GM18519 (cell line): ENCODE measurements around the gene SIL1.
"Not testable (repeated sequence)": the region's sequence is repeated elsewhere in the genome, so short reads cannot be mapped to it uniquely, and the experiment has no call there.

Experiments
- ATAC-seq: cut with Tn5 transposase; IDR thresholded peaks from one replicate; pipeline ENCODE4 v1.9.1; 2021; ENCODE audit warnings: mild to moderate bottlenecking, moderate library complexity; ENCODE audit not compliant: unreplicated experiment, low FRiP score

SIL1 gene

DNA sequence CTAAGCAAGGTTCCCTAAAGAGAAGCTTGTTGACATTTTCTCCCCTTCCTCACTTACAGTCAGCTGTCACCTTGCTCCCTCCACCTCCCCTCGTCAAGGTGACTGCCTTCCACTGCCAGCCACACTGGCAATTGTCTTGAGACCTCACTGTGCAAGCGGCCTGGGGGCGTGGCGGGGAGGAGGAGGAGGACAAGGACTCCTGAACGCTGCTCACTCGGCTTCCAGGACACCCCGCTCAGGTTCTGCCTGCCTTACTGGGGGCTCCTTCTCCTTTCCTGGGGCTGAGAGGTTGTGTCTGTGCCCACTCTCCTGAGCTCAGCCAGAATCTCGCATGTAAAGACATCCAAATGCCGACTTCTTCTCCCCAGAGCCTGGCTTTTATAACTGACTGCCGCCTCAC, 262.7 kb downstream of the SIL1 start:
- no peak for ATAC-seq

DNA sequence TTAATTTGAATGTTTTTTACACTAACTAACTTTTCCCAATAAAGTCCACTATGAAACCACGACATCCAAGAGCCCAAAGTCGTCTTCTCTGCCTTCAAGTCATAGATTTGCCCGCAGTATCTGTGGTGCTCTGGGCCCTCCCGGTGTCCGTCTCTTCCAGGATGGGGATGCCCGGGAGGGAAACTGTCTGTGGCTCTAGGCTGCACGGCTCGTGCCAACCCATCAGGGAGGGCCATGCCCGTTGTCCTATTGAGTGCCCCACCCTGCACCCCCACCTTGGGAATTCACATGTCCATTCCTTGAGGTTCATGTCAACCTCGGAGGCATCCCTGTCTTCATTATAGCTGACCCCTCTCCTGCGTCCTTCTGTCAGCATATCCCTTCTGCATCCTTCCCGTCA, 263.2 kb downstream of the SIL1 start:
- ATAC-seq: no peak

DNA sequence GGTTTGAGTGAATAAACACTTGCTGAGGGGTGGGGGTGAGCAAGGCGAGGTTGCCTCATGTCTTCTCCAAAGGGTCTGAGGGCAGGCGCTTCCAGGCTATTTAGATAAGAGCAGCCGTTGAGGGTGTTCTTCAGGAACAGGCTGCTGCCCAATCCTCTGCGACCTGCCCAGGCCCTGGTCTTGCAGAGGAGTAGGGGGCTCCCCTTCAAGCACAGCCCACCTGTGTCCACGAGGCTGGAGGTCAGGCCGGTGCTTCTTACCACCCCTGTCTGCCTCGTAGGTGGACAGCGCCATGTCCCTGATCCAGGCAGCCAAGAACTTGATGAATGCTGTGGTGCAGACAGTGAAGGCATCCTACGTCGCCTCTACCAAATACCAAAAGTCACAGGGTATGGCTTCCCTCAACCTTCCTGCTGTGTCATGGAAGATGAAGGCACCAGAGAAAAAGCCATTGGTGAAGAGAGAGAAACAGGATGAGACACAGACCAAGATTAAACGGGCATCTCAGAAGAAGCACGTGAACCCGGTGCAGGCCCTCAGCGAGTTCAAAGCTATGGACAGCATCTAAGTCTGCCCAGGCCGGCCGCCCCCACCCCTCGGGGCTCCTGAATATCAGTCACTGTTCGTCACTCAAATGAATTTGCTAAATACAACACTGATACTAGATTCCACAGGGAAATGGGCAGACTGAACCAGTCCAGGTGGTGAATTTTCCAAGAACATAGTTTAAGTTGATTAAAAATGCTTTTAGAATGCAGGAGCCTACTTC, 264.5 kb downstream of the SIL1 start:
- no peak for ATAC-seq

DNA sequence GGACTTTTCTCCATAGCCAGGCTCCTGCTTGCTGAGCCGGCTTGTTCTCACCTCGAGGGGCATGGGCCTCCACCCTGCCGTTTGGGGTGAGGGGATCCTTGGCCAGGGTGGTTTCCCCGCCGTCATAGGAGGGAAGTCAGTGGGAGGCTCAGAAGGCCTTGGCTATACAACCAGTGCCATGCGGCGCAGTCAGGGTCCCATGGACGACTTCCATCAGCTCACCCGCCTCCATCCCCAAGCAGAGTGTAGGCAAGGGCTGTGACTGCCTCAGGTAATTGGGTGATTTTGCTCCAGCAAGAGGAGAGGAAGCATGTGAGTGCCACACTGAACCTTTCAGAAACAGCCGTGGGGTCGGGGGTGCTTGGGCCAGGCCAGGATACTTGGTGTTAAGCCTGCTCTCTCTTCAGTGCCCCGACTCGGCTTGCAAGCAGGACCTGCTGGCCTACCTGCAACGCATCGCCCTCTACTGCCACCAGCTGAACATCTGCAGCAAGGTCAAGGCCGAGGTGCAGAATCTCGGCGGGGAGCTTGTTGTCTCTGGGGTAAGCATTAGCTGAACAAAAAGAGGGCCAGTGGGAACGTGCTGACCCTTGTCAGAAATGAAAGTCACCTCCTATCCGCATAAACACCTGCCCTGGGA, 265.9 kb downstream of the SIL1 start:
- ATAC-seq: no peak

DNA sequence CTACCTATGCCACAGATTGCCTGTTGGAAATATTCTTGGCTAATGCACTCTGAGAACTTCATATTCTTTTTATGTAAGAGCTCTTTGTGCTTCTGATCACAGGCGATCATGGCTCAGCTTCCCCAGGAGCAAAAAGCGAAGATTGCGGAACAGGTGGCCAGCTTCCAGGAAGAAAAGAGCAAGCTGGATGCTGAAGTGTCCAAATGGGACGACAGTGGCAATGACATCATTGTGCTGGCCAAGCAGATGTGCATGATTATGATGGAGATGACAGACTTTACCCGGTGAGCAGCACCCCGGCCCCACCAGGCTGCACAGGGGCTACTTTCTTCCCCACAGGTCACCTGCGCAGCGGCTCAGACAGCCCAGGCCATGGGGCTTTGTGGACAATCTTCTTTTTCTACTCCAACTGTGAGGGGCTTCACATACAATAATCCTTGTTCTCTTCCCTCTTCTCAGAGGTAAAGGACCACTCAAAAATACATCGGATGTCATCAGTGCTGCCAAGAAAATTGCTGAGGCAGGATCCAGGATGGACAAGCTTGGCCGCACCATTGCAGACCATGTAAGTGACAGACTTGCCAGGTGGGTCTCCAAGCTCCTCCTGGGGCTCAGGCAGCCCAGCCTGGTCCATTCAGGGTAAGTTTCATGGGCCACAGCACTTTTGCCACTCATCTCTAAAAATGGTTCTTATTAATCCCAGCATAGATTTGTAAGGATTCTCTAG, 267.6 kb downstream of the SIL1 start:
- no peak for ATAC-seq

DNA sequence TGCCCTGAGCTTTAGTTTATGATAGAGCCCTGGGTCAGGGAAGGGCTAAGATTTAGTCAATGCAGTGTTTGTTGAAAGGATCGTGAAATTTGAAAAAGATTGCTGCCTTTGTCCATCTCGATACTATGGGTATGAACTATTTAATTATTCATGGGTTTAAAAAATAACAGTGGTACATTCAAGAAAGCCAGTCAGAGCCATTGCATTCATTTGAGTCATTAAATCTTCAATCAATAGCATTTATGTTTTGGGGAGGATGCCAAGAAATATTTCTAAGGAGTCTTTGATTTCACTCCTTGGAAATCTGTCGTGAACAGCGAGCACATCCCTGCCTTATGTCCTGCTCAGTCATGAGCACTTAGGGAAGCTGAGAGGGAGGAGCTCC, 268.6 kb downstream of the SIL1 start:
- no peak for ATAC-seq

DNA sequence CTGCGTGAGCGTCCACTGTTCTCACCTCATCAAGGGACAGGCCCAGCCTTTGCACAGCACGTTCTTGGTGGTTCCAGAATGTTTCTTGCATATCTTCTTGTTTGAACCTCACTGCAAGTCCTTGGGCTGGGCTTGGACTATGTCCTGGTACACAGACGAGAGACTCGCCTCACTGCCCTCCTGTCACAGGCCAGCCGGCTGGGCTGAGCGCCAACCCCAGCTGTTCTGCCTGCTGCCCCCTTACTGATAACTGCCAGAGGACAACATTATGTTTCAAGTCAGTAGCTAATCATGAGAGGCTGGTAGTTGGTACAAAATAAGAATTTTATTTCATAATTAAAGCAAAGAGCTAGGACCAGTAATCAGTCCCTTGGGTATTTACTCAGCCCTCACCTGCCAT, 270.2 kb downstream of the SIL1 start:
- ATAC-seq: no peak

DNA sequence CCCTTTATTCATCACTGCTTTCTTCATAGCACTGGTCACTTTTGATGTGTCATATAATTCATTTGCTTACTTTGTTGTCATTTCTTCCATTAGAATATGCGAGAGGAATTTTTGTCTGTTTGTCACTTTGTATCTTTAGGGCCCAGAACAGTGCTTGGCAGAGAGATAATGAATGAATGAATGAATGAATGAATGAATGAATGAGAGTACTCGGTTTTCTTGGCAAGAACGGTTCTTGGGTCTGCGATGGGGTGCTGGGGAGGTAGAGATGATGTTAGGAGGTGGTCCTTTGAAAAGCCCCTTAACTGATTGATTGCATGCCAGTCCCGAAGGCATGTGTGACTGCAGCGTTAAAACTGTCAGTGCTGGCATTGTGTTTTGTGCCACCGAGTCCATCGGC, 270.6 kb downstream of the SIL1 start:
- ATAC-seq: no peak

DNA sequence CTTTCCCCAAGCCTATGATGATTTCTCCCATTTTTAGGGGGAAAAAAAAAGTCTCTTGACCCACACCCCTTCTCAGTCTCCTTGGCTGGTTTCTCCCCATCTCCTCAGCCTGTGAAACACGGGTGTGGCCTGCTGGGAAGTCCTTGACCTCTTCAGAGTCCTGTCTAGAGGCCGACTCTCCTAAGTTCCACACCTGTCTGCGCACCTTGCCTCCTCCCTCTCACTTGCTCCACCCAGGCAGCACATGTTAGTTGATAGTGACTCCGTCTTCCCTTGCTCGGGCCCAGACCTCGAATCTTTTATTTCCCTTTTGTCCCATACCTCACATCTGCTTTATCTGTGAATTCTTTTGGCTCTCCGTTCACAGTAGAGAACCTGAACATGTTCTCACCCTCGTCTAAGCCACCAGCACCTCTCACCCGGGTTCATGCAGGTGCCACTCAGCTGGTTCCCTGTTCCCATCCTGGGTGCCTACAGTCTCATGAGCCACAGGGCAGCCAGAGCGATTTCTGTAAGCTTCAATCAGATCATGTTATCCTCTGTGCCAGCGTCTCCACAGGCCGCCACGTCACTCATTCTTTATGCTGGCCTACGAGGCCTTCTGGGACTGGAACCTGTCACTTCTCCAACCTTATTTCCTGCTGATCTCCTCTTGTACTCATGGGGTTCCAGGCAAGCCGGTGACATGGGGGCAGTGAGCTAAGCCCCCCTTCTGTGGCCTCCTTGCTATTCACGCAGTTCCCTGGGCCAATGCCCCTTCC, 271.3 kb downstream of the SIL1 start:
- ATAC-seq: no peak

DNA sequence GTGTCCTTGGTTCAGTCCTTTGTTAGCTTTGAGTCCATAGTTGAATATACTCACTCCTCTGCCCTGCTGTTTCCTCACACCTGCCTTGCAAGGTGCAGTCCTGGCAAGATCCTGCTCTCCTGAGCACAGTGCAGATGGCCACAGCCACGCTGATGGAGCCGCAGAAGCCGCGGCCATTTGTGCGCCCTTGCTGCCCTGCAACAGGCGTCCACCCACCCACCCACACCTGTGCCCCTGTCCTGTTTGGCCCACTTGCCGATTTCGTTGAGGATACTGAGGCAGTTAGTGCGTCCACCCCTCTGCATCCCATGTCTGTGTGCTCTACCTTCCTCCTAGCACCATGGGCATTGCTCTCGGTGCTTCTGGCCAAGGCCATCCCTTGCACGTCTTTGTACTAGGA, 271.9 kb downstream of the SIL1 start:
- no peak for ATAC-seq

DNA sequence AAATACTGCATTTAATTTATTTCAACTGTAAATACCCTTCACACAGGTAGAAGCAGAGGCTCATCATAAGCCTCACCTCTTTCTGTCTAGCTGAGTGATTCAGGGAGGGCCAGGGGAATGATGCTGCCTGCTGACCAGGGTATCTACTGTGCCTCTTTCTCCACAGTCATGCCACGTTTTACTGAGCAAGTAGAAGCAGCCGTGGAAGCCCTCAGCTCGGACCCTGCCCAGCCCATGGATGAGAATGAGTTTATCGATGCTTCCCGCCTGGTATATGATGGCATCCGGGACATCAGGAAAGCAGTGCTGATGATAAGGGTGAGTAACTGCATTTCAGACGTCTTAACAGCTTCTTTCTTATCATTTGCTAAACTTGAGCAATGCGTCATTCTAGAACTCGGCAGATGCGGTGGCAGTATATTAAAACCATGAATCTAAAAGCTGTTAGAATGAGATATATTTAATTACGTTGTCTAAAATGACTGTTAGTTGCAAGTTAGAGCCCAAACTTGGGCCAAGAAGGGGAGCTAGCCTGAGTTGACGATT, 273.0 kb downstream of the SIL1 start:
- no peak for ATAC-seq

DNA sequence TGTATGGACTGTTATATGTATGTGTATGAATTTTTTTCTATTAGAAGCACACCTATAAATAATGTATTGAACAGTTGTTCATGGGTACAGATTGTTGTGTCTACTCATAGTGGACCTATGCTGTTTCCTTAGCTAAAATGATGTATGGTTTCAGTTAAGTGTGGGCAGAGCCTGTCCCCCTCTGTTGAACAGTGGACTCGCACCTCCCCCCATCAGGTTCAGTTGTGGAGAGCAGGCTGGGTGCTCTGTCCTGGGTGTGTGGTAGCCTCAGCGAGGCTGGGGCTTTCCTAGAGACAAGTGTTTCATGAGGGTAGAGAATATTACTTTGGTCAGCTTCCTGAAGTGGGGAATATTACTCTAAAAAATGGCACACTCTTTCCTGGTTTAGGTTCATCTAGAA, 275.7 kb downstream of the SIL1 start:
- no peak for ATAC-seq

DNA sequence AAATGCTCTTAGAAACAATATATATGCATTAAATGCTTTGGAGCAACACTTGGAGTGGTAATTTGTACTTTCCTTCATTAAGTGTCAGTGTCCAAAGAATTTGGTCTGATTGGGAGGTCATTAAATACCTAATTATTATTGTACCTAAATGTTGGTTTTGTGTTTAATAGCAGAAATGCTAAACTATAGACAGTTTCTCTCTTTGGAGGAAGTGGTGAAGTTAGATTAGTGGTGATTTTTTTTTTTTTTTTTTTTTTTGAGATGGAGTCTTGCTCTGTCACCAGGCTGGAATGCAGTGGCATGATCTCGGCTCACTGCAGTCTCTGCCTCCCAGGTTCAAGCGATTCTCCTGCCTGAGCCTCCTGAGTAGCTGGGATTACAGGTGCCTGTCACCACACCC, 276.8 kb downstream of the SIL1 start:
- ATAC-seq: not testable (repeated sequence)

DNA sequence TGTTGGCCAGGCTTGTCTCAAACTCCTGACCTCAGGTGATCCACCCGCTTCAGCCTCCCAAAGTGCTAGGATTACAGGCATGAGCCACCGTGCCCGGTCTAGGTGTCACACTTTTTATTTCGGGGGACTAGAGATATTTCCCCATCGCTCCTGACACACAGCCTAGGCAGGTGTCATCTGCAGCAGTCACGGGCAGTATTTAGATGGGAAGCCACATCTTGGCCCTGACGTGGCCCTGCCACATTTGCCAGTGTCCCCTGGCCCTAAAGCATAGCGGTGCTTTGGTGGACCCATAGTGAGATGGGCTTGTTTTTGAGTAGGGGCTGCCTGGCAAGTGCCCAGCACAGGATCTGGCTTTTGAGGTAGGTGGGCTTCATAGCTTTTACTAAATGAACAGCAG, 278.0 kb downstream of the SIL1 start:
- no peak for ATAC-seq

DNA sequence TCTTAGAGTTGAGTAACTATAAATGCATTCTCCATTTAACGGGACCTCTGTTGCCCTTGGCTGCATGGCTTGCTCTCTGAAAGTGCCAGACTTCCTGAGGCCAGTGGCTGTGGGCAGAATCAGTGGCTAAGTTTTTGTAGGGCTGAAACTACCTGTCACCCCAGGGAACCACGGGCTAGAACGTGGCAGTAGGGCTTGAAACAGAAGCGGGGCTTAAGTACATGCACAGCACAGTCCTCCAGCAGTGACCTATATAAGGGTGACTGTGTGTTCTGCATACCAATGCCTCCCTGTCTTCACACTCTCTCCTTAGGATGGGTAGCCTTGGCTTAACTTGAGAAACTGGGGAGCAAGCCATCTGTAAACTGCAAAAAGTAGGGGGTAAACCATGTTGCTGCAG, 279.5 kb downstream of the SIL1 start:
- no peak for ATAC-seq

DNA sequence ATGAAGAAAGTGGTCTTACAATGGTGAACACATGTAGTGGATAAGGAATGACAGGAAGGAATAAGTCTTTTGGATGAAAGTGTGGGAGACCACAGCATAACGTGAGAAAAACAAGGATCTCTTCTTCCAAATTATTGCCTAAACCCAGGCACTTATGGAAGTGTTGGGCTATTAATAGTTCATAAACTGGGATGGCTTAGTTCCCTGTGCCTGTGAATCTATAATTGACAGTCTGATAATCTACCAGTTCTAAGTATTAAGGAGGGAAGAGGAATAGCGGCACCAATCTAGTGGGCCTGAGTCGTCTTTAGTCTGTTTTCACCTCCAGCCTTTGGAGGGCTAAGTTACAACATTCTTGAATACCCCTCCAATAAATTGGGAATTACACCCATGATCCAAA, 283.8 kb downstream of the SIL1 start:
- ATAC-seq: no peak

DNA sequence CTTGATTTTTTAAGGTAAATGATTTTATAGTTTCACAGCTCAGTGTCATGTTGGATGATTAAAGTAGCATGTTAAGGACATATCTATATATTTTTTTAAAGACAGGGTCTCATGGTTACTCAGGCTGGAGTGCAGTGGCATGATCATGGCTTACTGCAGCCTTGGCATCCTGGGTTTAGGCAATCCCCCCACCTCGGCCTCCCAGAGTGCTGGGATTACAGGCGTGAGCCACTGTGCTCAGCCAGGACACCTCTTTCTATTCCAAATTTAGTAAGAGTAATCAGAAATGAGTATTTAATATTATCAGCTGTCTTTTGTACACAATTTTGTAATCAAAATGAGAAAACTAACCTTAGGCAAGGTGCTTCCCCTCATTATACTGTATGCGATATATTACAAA, 284.4 kb downstream of the SIL1 start:
- no peak for ATAC-seq

DNA sequence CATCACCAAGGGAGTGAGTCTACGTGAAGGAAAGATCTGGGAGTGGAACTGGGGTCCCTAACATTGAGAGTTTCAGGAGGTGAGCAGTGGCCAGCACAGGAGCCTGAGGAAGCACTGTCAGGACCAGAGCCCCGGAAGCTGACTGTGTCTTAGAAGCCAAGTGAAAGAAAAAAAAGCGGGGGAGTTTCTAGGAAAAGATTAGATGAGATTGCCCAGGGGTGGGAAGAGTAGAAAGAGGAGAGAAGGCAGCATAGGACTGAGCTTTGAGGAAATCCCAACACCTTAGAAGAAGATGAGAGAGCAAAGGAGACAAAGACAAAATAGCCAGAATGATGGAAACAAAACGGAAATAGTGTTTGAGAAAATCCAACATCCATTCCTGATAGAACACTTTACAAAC, 286.1 kb downstream of the SIL1 start:
- no peak for ATAC-seq

DNA sequence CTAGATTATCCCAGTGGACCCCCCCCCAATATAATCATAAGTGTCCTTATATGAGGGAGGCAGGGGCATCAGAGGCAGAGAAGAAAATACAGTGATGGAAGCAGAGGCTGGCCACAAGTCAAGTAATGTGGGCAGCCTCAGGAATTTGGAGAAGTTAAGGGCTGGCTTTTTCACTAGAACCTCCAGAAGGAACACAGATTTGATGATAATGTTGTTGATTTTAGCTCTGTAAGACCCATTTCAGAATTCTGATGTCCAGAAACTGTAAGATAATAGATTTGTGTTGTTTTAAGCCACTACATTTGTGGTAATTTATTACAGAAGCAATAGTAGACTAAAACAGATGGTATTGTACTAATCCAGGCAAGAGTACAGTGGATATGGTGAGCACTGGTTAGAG, 286.7 kb downstream of the SIL1 start:
- ATAC-seq: no peak

DNA sequence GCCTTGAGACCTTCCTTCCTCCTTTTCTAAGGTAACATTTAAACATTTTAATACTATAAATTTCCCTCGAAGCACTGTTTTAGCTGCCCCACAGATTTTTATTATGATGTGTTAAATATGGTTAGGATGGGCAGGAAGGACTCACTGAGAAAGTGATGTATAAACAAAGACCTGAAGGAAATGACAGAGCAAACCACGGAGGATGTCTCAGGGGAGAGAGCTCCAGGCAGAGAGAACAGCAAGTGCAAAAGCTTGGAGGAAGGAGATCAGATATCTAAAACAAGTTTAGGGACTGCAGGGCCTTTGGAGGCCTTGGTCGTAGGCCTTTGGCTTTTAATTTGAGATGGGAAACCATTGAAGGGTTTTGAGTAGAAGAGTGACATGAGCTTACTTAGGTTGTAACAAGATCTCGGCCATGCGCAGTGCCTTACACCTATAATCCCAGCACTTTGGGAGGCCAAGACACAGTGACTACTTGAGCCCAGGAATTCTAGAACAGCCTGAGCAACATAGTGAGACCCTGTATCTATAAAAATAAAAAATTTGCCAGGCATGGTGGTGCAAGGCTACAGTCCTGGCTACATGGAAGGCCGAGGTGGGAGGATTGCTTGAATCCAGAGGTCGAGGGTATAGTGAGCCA, 287.5 kb downstream of the SIL1 start:
- no peak for ATAC-seq
